ENCODE data around the gene VAV2.

DNA sequence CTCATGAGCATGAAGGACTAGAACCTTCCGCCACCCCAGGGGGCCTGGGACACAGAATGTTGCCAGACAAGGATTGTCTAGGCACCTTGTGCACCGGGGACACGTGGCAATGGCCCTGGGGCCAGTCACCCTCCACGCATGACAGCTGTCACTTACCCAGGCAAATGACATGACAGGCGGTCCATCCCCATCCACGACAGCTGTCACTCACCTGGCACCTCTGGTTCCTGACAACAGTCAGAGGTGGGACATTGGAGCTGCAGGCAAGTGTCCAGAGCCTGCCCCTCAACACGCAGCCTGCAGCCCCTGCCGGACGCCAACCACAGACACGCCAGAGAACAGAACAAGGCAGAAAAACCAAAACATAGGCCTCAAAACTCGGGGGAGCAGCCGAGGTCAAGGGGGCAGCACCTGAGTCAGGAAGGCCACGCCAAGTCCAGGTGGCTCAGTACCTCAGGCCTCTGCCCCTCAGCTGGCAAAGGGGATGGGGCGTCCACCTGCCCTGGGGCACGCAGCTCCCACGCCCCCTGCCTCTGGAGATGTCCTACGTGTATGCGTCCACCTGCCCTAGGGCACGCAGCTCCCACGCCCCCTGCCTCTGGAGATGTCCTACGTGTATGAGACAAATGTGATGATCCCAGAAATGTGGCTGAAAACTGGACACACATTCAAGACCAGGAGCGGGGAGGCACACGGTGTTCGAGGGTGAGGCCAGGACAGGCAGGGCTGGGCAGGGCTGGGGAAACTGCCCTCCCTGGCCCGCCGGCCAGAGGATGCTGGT, 14.5 kb downstream of the VAV2 start:
- no peak for TF ChIP-seq POLR2A (IDR thresholded peaks at IDR 0.05)
- TF ChIP-seq, protein P1, sequence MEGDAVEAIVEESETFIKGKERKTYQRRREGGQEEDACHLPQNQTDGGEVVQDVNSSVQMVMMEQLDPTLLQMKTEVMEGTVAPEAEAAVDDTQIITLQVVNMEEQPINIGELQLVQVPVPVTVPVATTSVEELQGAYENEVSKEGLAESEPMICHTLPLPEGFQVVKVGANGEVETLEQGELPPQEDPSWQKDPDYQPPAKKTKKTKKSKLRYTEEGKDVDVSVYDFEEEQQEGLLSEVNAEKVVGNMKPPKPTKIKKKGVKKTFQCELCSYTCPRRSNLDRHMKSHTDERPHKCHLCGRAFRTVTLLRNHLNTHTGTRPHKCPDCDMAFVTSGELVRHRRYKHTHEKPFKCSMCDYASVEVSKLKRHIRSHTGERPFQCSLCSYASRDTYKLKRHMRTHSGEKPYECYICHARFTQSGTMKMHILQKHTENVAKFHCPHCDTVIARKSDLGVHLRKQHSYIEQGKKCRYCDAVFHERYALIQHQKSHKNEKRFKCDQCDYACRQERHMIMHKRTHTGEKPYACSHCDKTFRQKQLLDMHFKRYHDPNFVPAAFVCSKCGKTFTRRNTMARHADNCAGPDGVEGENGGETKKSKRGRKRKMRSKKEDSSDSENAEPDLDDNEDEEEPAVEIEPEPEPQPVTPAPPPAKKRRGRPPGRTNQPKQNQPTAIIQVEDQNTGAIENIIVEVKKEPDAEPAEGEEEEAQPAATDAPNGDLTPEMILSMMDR (IDR thresholded peaks at IDR 0.05): no peak

All from heart left ventricle (tissue), 13 donors.